ENCODE results near the gene PLA2G6. TPM values are rescaled to one million over a fixed set of nuclear protein-coding genes. Genes with fewer than 3 reads are reported as not detected.
"Not testable (repeated sequence)": the region's sequence is repeated elsewhere in the genome, so short reads cannot be mapped to it uniquely, and the experiment has no call there.

PLA2G6 gene
- total RNA-seq, 4 donors from 2014 or later = 12.9 to 24.2 (median 14.2) TPM

GRCh38 chr22:38080850-38081635 is 100.6 kb downstream of the PLA2G6 start:
- no peaks in the 10 kb centered on the region for H3K9me3 ChIP-seq
- WGBS, 2 donors = no CpG with 5 or more reads among the region's 110 CpGs
- peaks cover 0 to 10% (median 0%) of the 10 kb centered on the region in 3 donors for H3K36me3 ChIP-seq
- intact Hi-C loops (cut with DNase I) = no loop called here
- DNase-seq = no peak
- peak overlapping the region in 1 of 4 donors; percentile 11 for H3K27ac ChIP-seq
- H3K4me3 ChIP-seq = peak overlapping the region; percentile 20 to 63 (median 41)
- H3K4me1 ChIP-seq = peaks cover 16 to 28% (median 22%) of the 10 kb centered on the region in 3 donors
- H3K27me3 ChIP-seq = peaks cover 0 to 48% (median 11%) of the 10 kb centered on the region in 4 donors
- TF ChIP-seq CTCF (IDR thresholded peaks at IDR 0.05) = no peak
- no peak for TF ChIP-seq POLR2A (IDR thresholded peaks at IDR 0.05)

- Histone ChIP-seq H3K4me1 (peaks cover 16 to 28% (median 22%) of the 10 kb centered on the region in 3 donors), H3K9me3 (no peaks in the 10 kb centered on the region), H3K36me3 (peaks cover 0 to 12% (median 0%) of the 10 kb centered on the region in 3 donors), H3K27me3 (peaks cover 0 to 48% (median 11%) of the 10 kb centered on the region in 4 donors), H3K27ac (no peak overlapping the region), H3K4me3 (peak overlapping the region in 3 of 4 donors; percentile 35 to 63 (median 47))
- no peak for DNase-seq
- intact Hi-C loops (cut with DNase I) = no loop called here
- TF ChIP-seq CTCF (IDR thresholded peaks at IDR 0.05) (no peak), POLR2A (IDR thresholded peaks at IDR 0.05) (no peak)
- WGBS, 2 donors = 100% methylated on average over 1 of the region's 11 CpGs; no CpG with 5 or more reads in 1 of the 2 donors
These were observed 101.2 kb downstream of the PLA2G6 start for GRCh38 chr22:38080474-38080849.

GRCh38 chr22:38079804-38080203 is 101.8 kb downstream of the PLA2G6 start:
- Histone ChIP-seq H3K9me3 (no peaks in the 10 kb centered on the region), H3K4me3 (no peak overlapping the region), H3K4me1 (peaks cover 16 to 28% (median 22%) of the 10 kb centered on the region in 3 donors), H3K27ac (no peak overlapping the region), H3K36me3 (peaks cover 4 to 17% (median 5%) of the 10 kb centered on the region in 3 donors), H3K27me3 (peaks cover 0 to 48% (median 11%) of the 10 kb centered on the region in 4 donors)
- WGBS, 2 donors = 87 to 88% methylated on average over 5 to 7 of the region's 7 CpGs
- intact Hi-C loops (cut with DNase I) = no loop called here
- TF ChIP-seq CTCF (IDR thresholded peaks at IDR 0.05) (no peak), POLR2A (IDR thresholded peaks at IDR 0.05) (no peak)
- no peak for DNase-seq

GRCh38 chr22:38079208-38079607 is 102.4 kb downstream of the PLA2G6 start:
- H3K27ac ChIP-seq; H3K9me3 ChIP-seq; H3K4me3 ChIP-seq; DNase-seq; intact Hi-C loops (cut with DNase I): not testable (repeated sequence)
- peaks cover 0 to 45% (median 11%) of the 10 kb centered on the region in 4 donors for H3K27me3 ChIP-seq
- 88 to 100% methylated on average over 2 of the region's 2 CpGs for WGBS, 2 donors
- H3K4me1 ChIP-seq = peaks cover 16 to 28% (median 22%) of the 10 kb centered on the region in 3 donors
- H3K36me3 ChIP-seq = peaks cover 10 to 23% (median 11%) of the 10 kb centered on the region in 3 donors

GRCh38 chr22:38078046-38078840 is 103.4 kb downstream of the PLA2G6 start:
- H3K27me3 ChIP-seq = peaks cover 0 to 35% (median 11%) of the 10 kb centered on the region in 4 donors
- TF ChIP-seq CTCF (IDR thresholded peaks at IDR 0.05) (no peak), POLR2A (IDR thresholded peaks at IDR 0.05) (no peak)
- no peak overlapping the region for H3K27ac ChIP-seq
- H3K36me3 ChIP-seq = peaks cover 11 to 33% (median 17%) of the 10 kb centered on the region in 3 donors
- no peak overlapping the region for H3K4me3 ChIP-seq
- no peaks in the 10 kb centered on the region for H3K9me3 ChIP-seq
- intact Hi-C loops (cut with DNase I) = no loop called here
- DNase-seq = no peak
- 61 to 82% methylated on average over 4 to 5 of the region's 22 CpGs for WGBS, 2 donors
- H3K4me1 ChIP-seq = peaks cover 16 to 28% (median 22%) of the 10 kb centered on the region in 3 donors

All from esophagus squamous epithelium (tissue), 5 donors.